HepG2 (cell line): ENCODE measurements around the gene DENND4A. TPM values are rescaled to one million over a fixed set of nuclear protein-coding genes. Genes with fewer than 3 reads are reported as not detected.

ENCODE experiments used
- ATAC-seq: fragments of 200-7000 bp; cut with Tn5 transposase; 3 replicates; pipeline ENCODE4 v1.9.1; 2020; ENCODE audit warnings: mild to moderate bottlenecking, moderate library complexity
- BruUV-seq: library from RNA; stranded (reverse); fragments of 400-500 nt; replicated peaks from 2 replicates; lab custom pipeline; 2021; lab: Mats Ljungman, UMichigan
- CTCF ChIA-PET: fragments of 300-600 bp; formaldehyde crosslinking; extraction: SDS; loops from one replicate; lab custom pipeline; 2021; ENCODE audit warnings: low total read pairs, inconsistent platforms, low intra/inter-chr PET ratio; lab: Yijun Ruan, JAX
- POLR2A ChIA-PET: fragments of 350-600 bp; sonication (Branson Sonifier 250); formaldehyde crosslinking; loops from one replicate; lab custom pipeline; 2020; ENCODE audit warnings: antibody characterized with exemption, inconsistent platforms; lab: Yijun Ruan, JAX
- DNase-seq: peaks from one replicate; pipeline ENCODE4 v3.0.0-alpha.2; 2015; ENCODE audit warnings: low spot score
- FAIRE-seq: peaks from 3 replicates; lab custom pipeline; 2011; peaks lifted over from hg19 to GRCh38; lab: Jason Lieb, UNC
- H2AFZ ChIP-seq: one replicate; pipeline ENCODE4 v1.6.1; 2011; ENCODE audit warnings: low read length, inconsistent platforms
- H3K27ac ChIP-seq: fragments of 300-600 bp; 3 replicates; pipeline ENCODE4 v1.8.0; 2011; ENCODE audit warnings: mixed run types, mild to moderate bottlenecking, mixed read lengths, low read length, inconsistent platforms; ENCODE audit not compliant: insufficient read depth; ENCODE audit errors: extremely low read length
- H3K27me3 ChIP-seq, 2 experiments: fragments of 200-600 bp in 1 of 2; 2 replicates in 1 of 2; 3 replicates in 1 of 2; pipeline versions ENCODE4 v1.6.0 to v1.8.0; 2011; ENCODE audit warnings: low read length in 2 of 2, mild to moderate bottlenecking in 2 of 2, moderate library complexity in 2 of 2, inconsistent platforms in 1 of 2; ENCODE audit not compliant: insufficient read depth in 2 of 2, control insufficient read depth in 1 of 2
- H3K36me3 ChIP-seq, 2 experiments: fragments of 200-600 bp in 1 of 2; replicated peaks in 1 of 2; 2 replicates in 1 of 2; 3 replicates in 1 of 2; pipeline versions ENCODE4 v1.5.1 to v1.8.0; 2011; ENCODE audit warnings: low read length in 2 of 2, inconsistent platforms in 1 of 2; ENCODE audit not compliant: insufficient read depth in 2 of 2, control insufficient read depth in 1 of 2
- H3K4me1 ChIP-seq: 2 replicates; pipeline ENCODE4 v1.5.1; 2012; ENCODE audit warnings: low read length, inconsistent platforms; ENCODE audit not compliant: insufficient read depth
- H3K4me2 ChIP-seq: 2 replicates; pipeline ENCODE4 v1.6.0; 2011; ENCODE audit warnings: low read depth, low read length, inconsistent platforms
- H3K4me3 ChIP-seq, 3 experiments: fragments of 200-600 bp in 1 of 3; sonication (generic), shearing (Covaris generic) in 1 of 3; replicated peaks in 1 of 3; 2 replicates each; pipeline ENCODE4 v1.5.1; 2011 to 2016; ENCODE audit warnings: low read length in 3 of 3, inconsistent platforms in 2 of 3, low read depth in 2 of 3, mild to moderate bottlenecking in 2 of 3, control low read depth in 1 of 3, mixed read lengths in 1 of 3; ENCODE audit not compliant: insufficient read depth in 1 of 3
- H3K79me2 ChIP-seq: one replicate; pipeline ENCODE4 v1.6.1; 2011; ENCODE audit warnings: low read length, inconsistent platforms; ENCODE audit not compliant: insufficient read depth
- H3K9ac ChIP-seq: 2 replicates; pipeline ENCODE4 v1.6.0; 2011; ENCODE audit warnings: mild to moderate bottlenecking, low read depth, low read length, inconsistent platforms; ENCODE audit not compliant: insufficient read depth
- H3K9me3 ChIP-seq: 2 replicates; pipeline ENCODE4 v1.5.1; 2012; ENCODE audit warnings: mild to moderate bottlenecking, low read length
- H4K20me1 ChIP-seq: 2 replicates; pipeline ENCODE4 v1.6.0; 2011; ENCODE audit warnings: inconsistent platforms, mild to moderate bottlenecking, low read length, moderate library complexity; ENCODE audit not compliant: insufficient read depth
- EP300 ChIP-seq, 3 experiments: sonication (generic) in 1 of 3; formaldehyde crosslinking in 1 of 3; IDR thresholded peaks; 2 replicates each; pipeline versions ENCODE4 v1.5.1 to v1.6.1; 2011 to 2020; ENCODE audit warnings: low read depth in 2 of 3, low read length in 2 of 3, borderline replicate concordance in 1 of 3, improper control_type of control experiment in 1 of 3, mild to moderate bottlenecking in 1 of 3, missing genetic modification reagents in 1 of 3, moderate library complexity in 1 of 3
- GLMP ChIP-seq: sonication (generic); formaldehyde crosslinking; IDR thresholded peaks from 2 replicates; pipeline ENCODE4 v1.9.0; 2021; ENCODE audit warnings: missing genetic modification reagents, mild to moderate bottlenecking, borderline replicate concordance
- JUND ChIP-seq: sonication (generic); formaldehyde crosslinking; IDR thresholded peaks from 2 replicates; pipeline ENCODE4 v1.8.0; 2022; ENCODE audit warnings: mild to moderate bottlenecking, missing genetic modification reagents
- KDM6A ChIP-seq: IDR thresholded peaks from 2 replicates; pipeline ENCODE4 v1.6.1; 2016; ENCODE audit warnings: low read depth
- MIER2 ChIP-seq: IDR thresholded peaks from 2 replicates; pipeline ENCODE4 v1.6.1; 2016; ENCODE audit warnings: missing biosample characterization, missing genetic modification reagents
- NFIC ChIP-seq: IDR thresholded peaks from 2 replicates; pipeline ENCODE4 v1.6.1; 2012; ENCODE audit warnings: mild to moderate bottlenecking, low read length, inconsistent platforms
- TOE1 ChIP-seq: sonication (generic); formaldehyde crosslinking; IDR thresholded peaks from 2 replicates; pipeline ENCODE4 v1.4.0; 2020; ENCODE audit warnings: mild to moderate bottlenecking, missing genetic modification reagents
- XBP1 ChIP-seq: sonication (generic); formaldehyde crosslinking; IDR thresholded peaks from 2 replicates; pipeline ENCODE4 v1.5.0; 2020; ENCODE audit warnings: missing genetic modification reagents
- ZNF576 ChIP-seq: sonication (generic); formaldehyde crosslinking; IDR thresholded peaks from 2 replicates; pipeline ENCODE4 v1.4.0; 2020; ENCODE audit warnings: mild to moderate bottlenecking, missing genetic modification reagents
- ZNF879 ChIP-seq: sonication (generic); formaldehyde crosslinking; IDR thresholded peaks from 2 replicates; pipeline ENCODE4 v1.8.1; 2023; ENCODE audit warnings: missing genetic modification reagents
- ZSCAN29 ChIP-seq: sonication (generic); formaldehyde crosslinking; conservative IDR thresholded peaks from 2 replicates; pipeline ENCODE4 v1.4.0; 2020; ENCODE audit warnings: mild to moderate bottlenecking, missing genetic modification reagents
- ZXDC ChIP-seq: sonication (generic); formaldehyde crosslinking; IDR thresholded peaks from 2 replicates; pipeline ENCODE4 v1.5.0; 2020; ENCODE audit warnings: mild to moderate bottlenecking, missing genetic modification reagents
- WGBS: methylation state at CpG from one replicate; pipeline ENCODE4 v1.1.6; 2017; ENCODE audit warnings: low lambda C conversion rate; 5-methylcytosine and 5-hydroxymethylcytosine counted together
- in situ Hi-C: cut with HindIII; loops from 2 replicates; pipeline ENCODE4 v1.10.0; 2017; ENCODE audit warnings: low pct_unique_long_range_greater_than_20kb; ENCODE audit not compliant: extremely low pct_ligation_motif_present
- intact Hi-C: fragments of 100-400 bp; cut with micrococcal nuclease; formaldehyde crosslinking; loops from one replicate; pipeline ENCODE4 v1.10.0; 2022; ENCODE audit not compliant: unreplicated experiment
- polyA plus RNA-seq, 8 experiments: library from polyadenylated mRNA; depleted of rRNA in 3 of 8; stranded (reverse) in 7 of 8; unstranded in 1 of 8; fragments of >200 nt; fragmentation: Illumina TruSeq in 4 of 8; extraction: Trizol in 4 of 8; gene quantifications; 2 replicates each; pipeline versions ENCODE4 v1.2.1 to v1.2.3, GENCODE V29; 2011 to 2016; ENCODE audit warnings: low read depth in 4 of 8, missing spikeins in 1 of 8, mixed read lengths in 1 of 8; ENCODE audit not compliant: insufficient read depth in 1 of 8
- total RNA-seq, 5 experiments: library from RNA; depleted of rRNA; stranded (reverse); fragments of >200 nt; fragmentation: Illumina TruSeq; extraction: Trizol; gene quantifications; 2 replicates each; pipeline ENCODE4 v1.2.3, GENCODE V29; 2016; ENCODE audit warnings: low read depth in 1 of 5
- TF ChIP-seq, protein P1 (sequence below): sonication (generic); formaldehyde crosslinking; IDR thresholded peaks from 2 replicates; pipeline ENCODE4 v1.4.0; 2020; ENCODE audit warnings: missing genetic modification reagents

The DENND4A gene
- total and polyA plus RNA-seq, 2 of the 13 experiments (the other 11 are each of a cell fraction or from before 2014, with no cell fraction given): 13.2 to 18.6 TPM

DNA sequence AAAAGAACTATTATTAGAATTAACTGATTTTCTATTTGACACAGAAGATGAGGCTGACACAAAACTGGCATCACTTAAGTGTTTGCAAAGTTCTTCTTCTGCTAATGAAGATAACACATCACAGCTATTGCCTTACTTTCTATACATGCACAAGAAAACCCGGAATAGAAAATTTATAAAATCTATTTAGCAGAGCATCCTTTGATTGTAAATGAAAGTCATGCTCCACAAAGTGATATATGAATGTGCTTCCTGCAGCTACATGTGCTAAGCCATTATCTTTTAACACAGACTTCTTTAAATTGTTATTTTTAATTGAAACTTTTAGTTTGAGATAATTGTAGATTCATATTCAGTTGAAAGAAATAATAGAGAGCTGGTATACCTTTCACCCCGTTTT is 27.0 kb downstream of the DENND4A start:
- no peak for FAIRE-seq
- ATAC-seq: no peak
- Histone ChIP-seq H3K4me2 (no peak overlapping the region), H3K27ac (no peak overlapping the region), H3K9ac (no peak overlapping the region), H3K27me3 (no peaks in the 10 kb centered on the region), H4K20me1 (peaks cover 3% of the 10 kb centered on the region), H3K36me3 (no peaks in the 10 kb centered on the region; a peak in 2 of 5 replicates), H3K4me3 (no peak overlapping the region), H2AFZ (no peak overlapping the region), H3K9me3 (no peaks in the 10 kb centered on the region), H3K79me2 (peaks cover 81% of the 10 kb centered on the region), H3K4me1 (peaks cover 28% of the 10 kb centered on the region)
- no peak for DNase-seq
- ChIA-PET POLR2A (no interaction called here), CTCF (no interaction called here)
- TF ChIP-seq ZSCAN29 (CRISPR knock-in tag) (no peak), ZXDC (CRISPR knock-in tag) (no peak), JUND (CRISPR knock-in tag) (no peak), ZNF879 (CRISPR knock-in tag) (no peak), MIER2 (CRISPR knock-in tag) (no peak), TOE1 (CRISPR knock-in tag) (no peak), XBP1 (CRISPR knock-in tag) (no peak), NFIC (no peak), EP300 (IDR thresholded peaks at IDR 0.05; ENCODE audit: low read depth in 2 of 2, low read length in 2 of 2) (no peak), EP300 (CRISPR knock-in tag; IDR thresholded peaks at IDR 0.05; ENCODE audit: borderline replicate concordance) (no peak), KDM6A (CRISPR knock-in tag) (no peak), ZNF576 (CRISPR knock-in tag) (no peak), GLMP (no peak)
- TF ChIP-seq, protein P1, sequence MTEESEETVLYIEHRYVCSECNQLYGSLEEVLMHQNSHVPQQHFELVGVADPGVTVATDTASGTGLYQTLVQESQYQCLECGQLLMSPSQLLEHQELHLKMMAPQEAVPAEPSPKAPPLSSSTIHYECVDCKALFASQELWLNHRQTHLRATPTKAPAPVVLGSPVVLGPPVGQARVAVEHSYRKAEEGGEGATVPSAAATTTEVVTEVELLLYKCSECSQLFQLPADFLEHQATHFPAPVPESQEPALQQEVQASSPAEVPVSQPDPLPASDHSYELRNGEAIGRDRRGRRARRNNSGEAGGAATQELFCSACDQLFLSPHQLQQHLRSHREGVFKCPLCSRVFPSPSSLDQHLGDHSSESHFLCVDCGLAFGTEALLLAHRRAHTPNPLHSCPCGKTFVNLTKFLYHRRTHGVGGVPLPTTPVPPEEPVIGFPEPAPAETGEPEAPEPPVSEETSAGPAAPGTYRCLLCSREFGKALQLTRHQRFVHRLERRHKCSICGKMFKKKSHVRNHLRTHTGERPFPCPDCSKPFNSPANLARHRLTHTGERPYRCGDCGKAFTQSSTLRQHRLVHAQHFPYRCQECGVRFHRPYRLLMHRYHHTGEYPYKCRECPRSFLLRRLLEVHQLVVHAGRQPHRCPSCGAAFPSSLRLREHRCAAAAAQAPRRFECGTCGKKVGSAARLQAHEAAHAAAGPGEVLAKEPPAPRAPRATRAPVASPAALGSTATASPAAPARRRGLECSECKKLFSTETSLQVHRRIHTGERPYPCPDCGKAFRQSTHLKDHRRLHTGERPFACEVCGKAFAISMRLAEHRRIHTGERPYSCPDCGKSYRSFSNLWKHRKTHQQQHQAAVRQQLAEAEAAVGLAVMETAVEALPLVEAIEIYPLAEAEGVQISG (CRISPR knock-in tag): no peak
- in situ Hi-C loops (no loop called here), intact Hi-C loops (no loop called here)
- WGBS: 95% methylated on average over 2 of the region's 2 CpGs
- BruUV-seq: no TSS peak
